Stimulated activated CD8-positive, alpha-beta memory T cell treated with anti-CD3 and anti-CD28 coated beads, Interleukin-12 subunit alpha, Interleukin-12 subunit beta, amount 100 ng/mL, for 4 hours (primary cell): ENCODE measurements around the gene SH3GLB2.

Experiments
- DNase-seq: peaks from one replicate; pipeline ENCODE4 v3.0.0-alpha.2; 2020; ENCODE audit warnings: low read depth

SH3GLB2 gene

DNA sequence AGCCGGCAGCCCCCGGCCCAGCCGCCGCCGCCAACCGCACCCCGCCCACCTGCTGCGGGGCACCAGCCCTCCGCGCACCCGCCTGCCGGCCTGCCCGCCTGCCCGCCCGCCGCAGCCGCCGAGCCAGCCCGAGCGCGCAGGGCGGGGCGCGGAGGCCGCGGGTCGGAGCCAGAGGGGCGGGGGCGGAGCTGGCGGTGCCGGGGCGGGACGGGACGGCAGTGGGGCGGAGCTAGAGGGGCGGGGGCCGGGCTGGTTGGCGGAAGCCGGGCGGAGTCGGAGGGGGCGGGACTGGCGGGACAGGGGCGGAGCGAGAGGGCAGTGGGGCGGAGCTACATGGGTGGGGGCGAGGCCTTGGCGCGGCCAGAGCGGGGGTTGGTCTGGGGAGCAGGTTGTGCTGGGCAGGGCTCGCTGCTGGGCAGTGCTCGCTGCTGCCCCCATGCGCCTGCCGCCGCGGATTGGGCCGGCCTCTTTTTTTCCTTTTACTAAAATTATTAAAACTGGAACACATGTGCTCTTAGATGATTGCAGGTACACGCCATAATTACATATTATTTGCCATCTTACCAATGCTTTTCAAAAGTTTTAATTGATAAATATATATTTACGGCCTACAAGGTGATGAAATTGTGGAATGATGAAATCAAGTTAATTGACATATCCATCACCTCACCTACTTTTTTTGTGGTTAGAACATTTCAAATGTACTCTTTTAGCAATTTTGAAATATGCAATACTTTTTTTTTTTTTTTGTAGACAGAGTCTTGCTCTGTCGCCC lies at the start of gene SH3GLB2:
Gene SH3GLB2, minus strand, starts transcription at position 140 of the 775 bp plus-strand sequence. CDS start 177 bp downstream, outside the sequence.
- DNase-seq: peak; percentile 91

GRCh38 chr9:129077236-129077635 lies 49.1 kb upstream of the SH3GLB2 start:
- no peak for DNase-seq

DNA sequence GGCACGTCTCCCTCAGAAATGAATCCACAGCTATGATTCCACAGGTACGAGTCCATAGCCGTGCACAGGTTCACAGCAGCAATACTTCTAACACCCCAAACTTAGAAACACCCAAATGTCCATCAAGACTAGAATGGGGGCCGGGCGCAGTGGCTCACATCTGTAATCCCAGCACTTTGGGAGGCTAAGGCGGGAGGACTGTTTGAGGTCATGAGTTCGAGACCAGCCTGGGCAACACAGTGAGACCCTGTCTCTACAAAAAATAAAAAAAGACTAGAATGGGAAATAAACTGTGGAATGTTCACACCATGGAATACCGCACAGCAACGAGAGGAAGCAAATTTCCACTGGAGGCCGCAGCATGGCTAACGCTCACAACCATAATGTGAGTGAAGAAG lies 48.5 kb upstream of the SH3GLB2 start:
- no peak for DNase-seq

DNA sequence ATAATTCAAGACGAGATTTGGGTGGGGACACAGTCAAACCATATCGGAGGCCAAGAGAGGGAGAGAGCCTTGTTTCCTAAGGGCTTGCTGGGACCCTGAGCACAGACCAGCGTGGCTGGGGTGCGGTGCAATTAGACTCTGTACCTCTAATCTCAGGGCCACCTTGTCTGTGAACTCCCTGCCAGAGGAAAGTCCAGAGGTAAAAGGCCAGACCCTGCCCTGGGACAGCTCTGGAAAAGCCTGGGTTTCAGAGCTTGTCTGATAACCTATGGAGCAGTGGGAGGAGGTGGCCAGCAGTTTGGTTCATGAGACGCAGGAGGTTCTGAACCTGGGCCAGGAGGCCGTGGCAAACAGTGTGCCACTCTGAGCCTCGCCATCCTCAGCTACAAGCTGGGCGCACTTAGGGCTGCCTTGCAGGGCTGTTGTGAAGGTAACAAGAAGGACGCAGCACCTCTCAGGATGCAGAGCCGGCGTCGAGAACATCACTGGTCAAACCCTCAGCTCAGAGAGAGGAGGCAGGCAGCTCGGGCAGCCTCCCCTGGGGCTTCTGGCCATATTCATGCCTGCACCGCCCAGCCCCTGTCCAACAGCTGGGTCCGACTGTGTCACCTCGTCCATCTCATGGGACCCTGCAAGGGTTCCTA lies 48.0 kb upstream of the SH3GLB2 start:
- no peak for DNase-seq

DNA sequence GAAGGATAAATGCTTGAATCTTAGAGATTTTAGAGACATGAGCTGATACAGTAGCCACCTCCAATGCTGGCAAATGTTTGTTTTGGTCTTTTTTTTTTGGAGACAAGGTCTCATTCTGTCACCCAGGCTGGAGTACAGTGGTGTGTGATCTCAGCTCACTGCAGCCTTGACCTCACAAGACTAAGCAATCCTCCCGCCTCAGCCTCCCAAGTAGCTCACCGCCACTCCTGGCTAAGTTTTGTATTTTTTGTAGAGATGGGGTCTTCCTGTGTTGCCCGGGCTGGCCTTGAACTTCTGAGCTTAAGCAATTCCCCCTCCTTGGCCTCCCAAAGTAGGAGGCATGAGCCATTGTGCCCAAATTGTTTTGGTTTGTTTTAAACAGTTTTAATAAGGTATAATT lies 46.0 kb upstream of the SH3GLB2 start:
- no peak for DNase-seq

GRCh38 chr9:129073404-129073803 lies 45.3 kb upstream of the SH3GLB2 start:
- DNase-seq: no peak

- DNase-seq: no peak
Measured at GRCh38 chr9:129072171-129072570, 44.0 kb upstream of the SH3GLB2 start.

GRCh38 chr9:129071526-129072126 lies 43.5 kb upstream of the SH3GLB2 start:
- no peak for DNase-seq

DNA sequence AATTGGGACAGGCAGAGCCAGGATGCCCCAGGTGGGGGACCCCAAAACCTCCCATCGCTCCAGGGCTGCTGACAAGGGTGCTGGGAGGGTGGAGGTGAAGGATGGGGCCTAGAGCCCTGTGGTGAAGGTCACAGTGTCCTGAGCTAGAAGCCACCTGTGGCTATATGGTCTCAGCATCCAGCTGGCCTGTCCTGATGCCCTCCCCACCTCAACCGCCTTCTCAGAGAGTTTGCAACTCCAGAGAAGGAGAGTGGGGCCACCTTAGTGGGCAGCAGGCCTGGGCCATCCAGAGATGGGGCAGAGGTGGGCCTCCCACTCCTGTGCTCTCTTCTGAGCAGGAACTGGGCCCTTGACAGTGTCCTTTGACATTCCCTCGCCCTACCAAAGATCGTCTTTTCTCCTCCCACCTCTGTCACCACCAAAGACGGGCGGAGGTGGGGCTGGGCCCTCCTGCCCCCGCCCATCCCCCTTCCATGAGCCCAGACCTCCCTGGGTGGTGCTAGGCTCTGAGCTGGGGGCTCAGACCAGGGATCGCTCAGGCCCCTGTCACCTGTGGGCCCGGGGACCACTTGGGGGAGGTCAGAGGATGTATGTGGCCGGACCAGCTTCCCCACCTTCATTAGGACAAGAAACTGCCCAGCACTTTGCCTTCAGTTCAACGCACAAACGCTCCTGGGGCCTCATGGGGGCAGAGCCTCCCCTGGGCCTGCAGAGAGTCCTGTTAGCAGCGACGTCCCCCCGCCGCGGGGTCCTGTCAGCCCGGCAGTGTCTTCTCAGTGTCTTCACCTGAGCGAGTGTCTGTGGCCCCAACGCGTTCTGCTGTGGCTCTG lies 42.8 kb upstream of the SH3GLB2 start:
- no peak for DNase-seq

DNA sequence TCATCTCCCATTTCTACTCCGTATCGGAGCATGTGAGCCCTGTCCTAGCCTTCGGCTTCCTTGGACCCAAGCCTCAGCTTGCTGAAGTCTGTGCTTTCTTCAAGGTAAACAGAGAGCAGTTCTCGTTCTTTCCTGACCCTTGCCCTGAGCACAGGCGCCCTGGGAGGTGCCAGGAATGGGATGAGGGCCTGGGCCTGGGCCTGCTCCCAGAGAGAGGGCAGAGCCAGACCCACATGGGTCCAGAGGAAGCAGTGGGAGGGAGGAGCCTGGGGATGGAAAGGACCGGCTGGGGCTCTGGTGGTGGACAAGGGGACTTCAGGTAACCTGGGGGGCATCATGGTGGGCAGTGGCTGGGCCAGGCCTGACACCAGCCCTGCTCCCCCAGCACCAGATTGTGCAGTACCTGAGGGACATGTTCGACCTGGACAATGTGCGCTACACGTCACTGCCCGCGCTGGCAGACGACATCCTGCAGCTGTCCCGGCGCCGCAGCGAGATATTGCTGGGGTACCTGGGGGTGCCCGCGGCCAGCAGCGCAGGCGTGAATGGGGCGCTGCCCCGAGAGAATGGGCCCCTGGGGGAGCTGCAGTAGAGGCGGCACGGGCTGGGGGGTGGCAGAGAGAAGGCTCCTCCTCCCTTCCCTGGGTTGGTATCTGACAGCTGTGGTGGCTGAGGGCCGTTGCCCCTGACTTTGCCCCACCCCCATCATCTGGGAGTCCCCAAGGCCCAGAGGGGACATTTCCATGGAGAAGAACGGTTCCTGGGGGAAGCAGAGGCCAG lies 41.9 kb upstream of the SH3GLB2 start:
- DNase-seq: no peak

- DNase-seq: peak; percentile 37
Measured at GRCh38 chr9:129068990-129069861, 41.1 kb upstream of the SH3GLB2 start.

DNA sequence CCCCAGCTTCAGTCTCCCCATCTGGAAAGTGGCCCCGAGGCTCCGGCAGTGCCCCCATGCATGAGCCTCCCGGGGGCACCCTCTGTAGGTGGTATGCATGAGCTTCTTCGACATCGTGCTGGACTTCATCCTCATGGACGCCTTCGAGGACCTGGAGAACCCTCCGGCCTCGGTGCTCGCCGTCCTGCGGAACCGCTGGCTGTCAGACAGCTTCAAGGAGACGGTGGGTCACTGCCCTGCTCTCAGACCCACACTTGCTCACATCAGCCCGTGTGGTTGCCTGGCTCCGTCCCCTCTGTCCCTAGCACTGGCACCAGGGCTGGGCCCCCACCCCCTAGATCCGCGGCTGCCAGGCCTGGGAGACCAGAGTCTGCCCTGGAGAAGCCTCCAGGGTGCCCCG lies 40.0 kb upstream of the SH3GLB2 start:
- DNase-seq: no peak

DNA sequence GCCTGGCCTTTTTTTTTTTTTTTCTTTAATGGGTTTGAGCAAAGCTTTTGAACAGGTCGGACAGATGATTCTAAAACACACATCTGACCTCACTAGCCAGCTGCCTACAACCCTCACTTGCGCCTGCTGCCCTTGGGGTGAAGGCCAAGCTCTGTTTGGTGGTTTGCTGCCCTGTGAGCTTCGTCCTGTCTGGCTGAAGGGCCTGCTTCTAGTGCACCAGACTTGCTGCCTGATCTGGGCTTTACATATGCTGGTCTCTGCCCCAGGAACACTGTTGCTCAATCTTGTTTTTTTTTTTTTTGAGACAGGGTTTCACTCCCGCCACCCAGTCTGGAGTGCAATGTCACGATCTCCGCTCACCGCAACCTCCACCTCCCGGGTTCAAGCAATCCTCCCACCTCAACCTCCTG lies 36.4 kb upstream of the SH3GLB2 start:
- no peak for DNase-seq

DNA sequence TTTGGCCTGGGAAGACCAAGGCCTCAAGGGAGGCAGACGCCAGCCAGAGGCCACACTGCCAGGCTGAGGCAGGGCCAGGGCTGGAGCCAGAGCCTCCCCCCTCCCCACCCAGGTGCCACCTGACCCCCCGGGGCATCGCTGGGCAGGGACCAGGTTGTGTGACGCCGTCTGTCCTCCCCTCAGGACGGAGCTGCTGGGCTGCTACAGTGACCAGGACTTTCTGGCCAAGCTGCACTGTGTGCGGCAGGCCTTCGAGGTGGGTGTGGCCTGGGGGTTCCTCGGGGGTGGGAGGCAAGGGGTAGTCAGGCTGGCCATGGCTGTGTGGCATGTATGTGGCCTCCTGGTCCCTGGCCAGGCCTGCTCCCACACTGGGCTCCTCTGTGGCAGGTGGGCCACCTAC lies 34.9 kb upstream of the SH3GLB2 start:
- DNase-seq: no peak

DNA sequence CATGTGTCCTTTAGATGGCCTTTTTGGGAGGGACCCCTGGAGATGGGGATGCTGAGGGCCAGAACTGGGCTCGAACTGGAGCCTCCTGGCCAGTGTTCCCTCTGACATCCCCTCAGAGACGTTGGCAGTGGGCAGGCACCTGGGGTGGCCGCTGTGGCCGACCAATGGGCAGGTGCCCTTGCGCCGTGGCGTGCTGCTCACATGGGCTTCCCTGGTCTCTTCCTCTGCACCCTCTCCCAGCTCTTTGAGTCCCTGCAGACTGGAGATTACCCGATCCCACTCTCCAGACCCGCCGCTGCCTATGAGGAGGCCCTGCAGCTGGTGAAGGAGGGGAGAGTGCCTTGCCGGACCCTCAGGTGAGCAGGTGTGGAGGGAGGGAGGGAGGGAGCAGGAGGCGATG lies 32.9 kb upstream of the SH3GLB2 start:
- DNase-seq: no peak

DNA sequence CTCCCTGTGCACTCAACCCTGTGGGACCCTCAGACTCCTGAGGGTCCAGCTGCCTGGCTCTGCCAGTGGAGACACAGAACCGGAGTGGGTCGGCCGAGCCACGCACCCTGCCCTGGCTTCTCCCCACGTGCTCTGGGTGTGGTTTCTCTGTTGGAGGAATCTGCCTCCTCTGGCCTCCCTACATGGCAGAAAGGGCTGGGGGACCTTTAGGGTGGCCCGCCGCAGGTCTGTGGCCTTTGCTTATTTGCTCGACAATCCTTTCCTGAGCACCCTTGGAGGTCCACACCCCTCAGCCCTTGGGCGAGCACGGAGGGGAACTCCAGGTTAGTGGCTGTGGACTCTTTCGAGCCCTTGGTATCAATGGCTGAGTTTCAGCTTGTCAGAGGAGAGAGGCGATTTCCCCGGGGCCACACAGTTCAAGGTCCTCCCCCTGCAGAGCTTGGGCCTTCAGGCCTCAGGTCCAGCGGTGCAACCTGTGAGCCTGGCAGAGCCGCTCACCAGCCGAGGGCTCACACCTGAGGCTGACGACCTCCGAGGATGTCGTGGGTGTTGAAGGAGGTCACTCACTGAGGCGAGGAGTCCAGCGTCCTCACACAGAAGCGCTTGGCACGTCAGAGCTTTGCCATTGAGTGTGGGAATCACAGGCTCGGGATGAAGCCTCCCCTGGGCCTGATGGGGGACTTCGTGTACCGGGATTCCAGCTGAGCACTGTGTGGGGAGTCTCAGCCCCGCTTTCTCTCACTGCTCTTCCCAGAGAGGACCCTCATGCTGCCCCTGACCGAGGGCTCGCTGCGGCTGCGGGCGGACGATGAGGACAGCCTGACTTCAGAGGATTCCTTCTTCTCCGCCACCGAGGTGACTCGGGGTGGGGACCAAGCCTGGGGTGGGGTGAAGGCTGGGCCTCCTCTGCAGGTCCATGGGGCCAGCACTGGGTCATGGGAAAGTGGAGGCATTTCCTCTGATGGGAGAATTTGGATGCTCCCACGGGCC lies 32.0 kb upstream of the SH3GLB2 start:
- DNase-seq: no peak

GRCh38 chr9:129058965-129059795 lies 31.0 kb upstream of the SH3GLB2 start:
- DNase-seq: no peak

DNA sequence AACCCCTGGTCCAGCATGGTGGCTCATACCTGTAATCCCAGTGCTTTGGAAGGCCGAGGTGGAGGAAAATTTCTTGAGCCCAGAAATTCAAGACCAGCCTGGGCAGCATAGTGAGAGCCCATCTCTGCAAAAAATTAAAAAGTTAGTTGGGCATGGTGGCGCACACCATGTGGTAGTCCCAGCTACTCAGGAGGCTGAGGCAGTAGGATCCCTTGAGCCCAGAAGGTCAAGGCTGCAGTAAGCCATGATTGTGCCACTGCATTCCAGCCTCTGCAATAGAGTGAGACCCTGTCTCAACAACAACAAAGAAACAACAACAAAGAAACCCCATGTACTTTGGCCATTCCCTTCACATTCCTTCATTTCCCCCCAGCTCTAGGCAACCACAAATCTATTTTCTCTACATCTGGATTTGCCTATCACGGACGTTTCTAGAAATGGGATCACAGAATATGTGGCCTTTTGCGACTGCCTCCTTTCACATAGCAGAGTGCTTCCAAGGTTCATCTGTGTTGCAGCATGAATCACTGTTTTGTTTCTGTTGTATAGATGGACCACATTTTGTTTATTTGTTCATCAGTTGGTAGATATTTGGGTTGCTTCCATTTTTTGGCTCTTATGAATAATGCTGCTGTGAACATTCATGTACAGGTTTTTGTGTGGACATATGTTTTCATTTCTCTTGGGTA lies 26.2 kb upstream of the SH3GLB2 start:
- no peak for DNase-seq
